Neural progenitor cell (in vitro differentiated cells): ENCODE results near the gene PIP5K1B.

Source experiments
- CTCF ChIP-seq: fragments of 200-600 bp; sonication (generic); IDR thresholded peaks from 2 replicates; pipeline ENCODE4 v1.5.1; 2017; ENCODE audit warnings: antibody characterized with exemption, mild to moderate bottlenecking
- EZH2 ChIP-seq: fragments of 200-600 bp; sonication (generic); IDR thresholded peaks from 2 replicates; pipeline ENCODE4 v1.6.1; 2017; ENCODE audit warnings: antibody characterized with exemption, mild to moderate bottlenecking, moderate library complexity
- EZH2phosphoT487 ChIP-seq: fragments of 200-600 bp; sonication (generic); IDR thresholded peaks from 2 replicates; pipeline ENCODE4 v1.6.1; 2017; ENCODE audit warnings: antibody characterized with exemption

- TF ChIP-seq EZH2: no peak
- no peak for TF ChIP-seq CTCF
- no peak for TF ChIP-seq EZH2phosphoT487
Observed at GRCh38 chr9:69001921-69002320, 296.9 kb downstream of the PIP5K1B start.
